Coronary artery (tissue), 2 donors: ENCODE measurements around the gene GPC3.

Experiments
- DNase-seq: peaks from one replicate; pipeline ENCODE4 v3.0.0-alpha.2; 2017; ENCODE audit warnings: low spot score
- H3K27ac ChIP-seq, 2 donors: fragments of 200-600 bp; sonication (generic); one replicate each; pipeline ENCODE4 v1.5.1; 2016 to 2019
- H3K4me3 ChIP-seq: fragments of 200-600 bp; sonication (generic); 2 replicates; pipeline ENCODE4 v1.5.1; 2016; ENCODE audit warnings: mild to moderate bottlenecking, moderate library complexity
- TF ChIP-seq, protein P1 (sequence below): fragments of 200-600 bp; sonication (generic); IDR thresholded peaks from one replicate; pipeline ENCODE4 v1.5.1; 2019; ENCODE audit warnings: antibody characterized with exemption

The GPC3 gene

DNA sequence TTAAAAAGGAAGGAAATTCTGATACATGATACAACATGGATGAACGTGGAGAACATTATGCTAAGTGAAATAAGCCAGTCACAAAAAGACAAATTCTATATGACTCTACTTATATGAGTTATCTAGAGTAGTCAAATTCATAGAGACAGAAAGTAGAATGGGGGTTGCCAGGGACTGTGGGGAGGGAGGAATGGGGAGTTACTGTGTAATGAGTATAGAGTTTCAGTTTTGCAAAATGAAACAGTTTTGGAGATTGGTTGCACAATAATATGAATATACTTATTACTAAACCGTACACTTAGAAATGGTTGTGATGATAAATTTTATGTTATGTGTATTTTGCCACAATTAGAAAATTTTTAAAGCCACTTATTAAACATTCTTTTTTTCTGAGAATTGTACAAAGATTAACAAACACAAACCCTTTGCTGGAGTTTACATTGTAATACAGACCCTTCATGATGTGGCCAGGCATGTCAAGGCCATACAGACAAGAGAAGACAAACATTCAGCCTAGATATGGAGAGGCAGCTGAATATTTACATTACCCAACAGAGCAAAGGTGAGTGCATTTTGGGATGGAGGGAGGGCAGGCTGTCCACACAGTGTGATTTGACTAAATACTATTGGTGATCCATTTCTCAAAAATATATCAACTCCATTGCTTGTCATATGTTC lies 21.2 kb upstream of the GPC3 start:
- no peak overlapping the region for H3K27ac ChIP-seq
- DNase-seq: no peak
- no peak overlapping the region for H3K4me3 ChIP-seq
- TF ChIP-seq, protein P1, sequence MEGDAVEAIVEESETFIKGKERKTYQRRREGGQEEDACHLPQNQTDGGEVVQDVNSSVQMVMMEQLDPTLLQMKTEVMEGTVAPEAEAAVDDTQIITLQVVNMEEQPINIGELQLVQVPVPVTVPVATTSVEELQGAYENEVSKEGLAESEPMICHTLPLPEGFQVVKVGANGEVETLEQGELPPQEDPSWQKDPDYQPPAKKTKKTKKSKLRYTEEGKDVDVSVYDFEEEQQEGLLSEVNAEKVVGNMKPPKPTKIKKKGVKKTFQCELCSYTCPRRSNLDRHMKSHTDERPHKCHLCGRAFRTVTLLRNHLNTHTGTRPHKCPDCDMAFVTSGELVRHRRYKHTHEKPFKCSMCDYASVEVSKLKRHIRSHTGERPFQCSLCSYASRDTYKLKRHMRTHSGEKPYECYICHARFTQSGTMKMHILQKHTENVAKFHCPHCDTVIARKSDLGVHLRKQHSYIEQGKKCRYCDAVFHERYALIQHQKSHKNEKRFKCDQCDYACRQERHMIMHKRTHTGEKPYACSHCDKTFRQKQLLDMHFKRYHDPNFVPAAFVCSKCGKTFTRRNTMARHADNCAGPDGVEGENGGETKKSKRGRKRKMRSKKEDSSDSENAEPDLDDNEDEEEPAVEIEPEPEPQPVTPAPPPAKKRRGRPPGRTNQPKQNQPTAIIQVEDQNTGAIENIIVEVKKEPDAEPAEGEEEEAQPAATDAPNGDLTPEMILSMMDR: no peak

DNA sequence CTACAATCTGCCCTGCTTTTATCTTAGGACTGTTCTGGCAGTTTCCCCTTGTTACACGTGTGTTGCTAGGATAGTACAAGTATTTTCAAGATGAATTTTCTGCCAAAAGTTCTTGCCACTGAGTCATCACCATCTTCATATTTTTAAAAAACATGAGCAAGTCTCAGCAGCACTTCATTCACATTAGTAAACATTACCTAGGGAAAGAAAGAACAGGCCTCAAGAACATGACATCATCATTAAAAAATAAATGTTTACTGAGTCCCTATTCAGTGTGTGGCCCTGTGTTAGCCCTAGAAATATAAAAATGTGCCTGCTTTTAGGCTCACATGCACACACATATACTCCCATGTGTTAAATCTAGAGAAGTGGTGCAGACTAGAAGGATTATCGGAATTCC lies 18.7 kb upstream of the GPC3 start:
- no peak for DNase-seq
- TF ChIP-seq, protein P1: no peak
- H3K27ac ChIP-seq: peak overlapping the region in 1 of 2 donors; percentile 13
- H3K4me3 ChIP-seq: no peak overlapping the region

DNA sequence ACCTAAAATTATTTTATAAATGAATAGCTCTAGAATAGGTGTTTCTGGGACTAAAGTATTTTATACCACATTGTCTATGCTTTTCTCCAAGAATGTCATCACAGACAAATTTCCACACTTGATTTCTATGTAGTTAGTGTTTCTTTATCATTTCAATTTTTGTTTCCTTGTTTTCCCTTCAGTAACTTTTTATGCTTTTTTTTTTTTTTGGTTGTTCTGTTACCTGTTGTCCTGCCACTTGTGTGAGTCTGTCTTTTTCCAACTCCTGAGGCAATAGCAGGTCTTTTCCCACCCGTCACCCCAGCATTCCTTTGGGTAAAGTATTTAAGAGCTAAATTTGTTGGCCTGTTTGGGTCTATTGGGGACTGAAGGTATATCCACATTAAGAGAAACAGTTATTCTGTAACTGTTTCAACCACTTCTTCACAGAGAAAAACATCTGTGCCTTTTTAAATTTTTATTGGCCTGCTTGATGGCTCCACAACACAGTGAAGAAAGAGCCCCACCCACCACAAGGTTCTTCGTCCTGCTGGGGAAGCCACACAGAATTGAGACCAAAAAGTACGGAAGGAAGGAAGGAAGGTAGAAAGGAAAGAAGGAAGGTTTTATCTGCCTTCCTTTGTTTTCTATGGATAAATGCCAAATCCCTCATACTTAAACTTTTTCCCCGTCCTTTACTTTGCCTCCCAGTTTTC lies 17.7 kb upstream of the GPC3 start:
- no peak overlapping the region for H3K27ac ChIP-seq
- DNase-seq: no peak
- TF ChIP-seq, protein P1: no peak

DNA sequence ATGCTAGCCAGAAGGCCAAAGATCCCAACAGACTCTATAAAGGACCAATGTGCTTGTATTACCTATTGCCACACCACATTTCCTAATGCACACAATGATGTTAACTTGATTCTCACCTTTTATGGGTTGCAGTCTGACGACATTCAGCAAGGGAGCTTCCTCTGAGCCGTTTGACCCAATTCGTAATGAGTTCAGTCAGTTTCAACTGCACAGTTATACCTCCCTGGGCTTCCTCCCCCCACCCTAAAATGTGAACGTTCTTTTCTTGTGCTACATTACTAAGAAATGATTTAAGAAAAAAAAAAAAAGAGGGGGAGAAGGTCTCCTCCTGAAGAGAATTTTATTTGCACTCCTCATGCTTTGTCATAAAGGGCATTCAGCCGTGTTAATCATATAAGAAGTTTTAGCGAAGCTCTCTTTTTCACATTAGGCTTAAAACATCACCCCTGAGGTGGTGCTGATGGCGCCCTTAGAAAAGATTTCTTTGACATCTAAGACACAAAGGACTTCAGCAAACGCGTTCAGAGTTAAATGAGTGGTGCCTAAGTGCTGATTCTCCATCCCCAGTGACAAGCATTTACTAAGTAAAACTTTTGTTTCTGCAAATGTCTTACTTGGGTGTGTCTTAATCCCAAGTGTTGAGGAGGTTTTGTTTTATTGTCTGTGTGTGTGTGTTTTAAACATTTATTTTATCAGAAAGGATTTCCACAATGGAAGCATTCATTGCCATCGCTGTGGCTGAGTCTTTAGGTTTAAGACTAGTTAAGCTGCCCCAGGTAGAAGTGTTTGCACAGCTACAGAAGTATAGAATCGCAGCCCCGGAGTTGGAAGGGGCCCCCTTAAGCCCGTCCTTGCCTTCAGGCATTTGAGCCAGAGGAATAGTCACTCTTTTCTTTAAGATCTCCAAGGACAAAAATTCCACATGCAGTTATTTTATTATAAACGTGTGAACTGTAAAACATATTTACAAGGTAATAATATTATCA lies 15.2 kb upstream of the GPC3 start:
- Histone ChIP-seq H3K4me3 (no peak overlapping the region), H3K27ac (no peak overlapping the region)
- TF ChIP-seq, protein P1: no peak
- DNase-seq: no peak

More for the DNA sequence above, 17.7 kb upstream of the GPC3 start:
- H3K4me3 ChIP-seq: no peak overlapping the region

DNA sequence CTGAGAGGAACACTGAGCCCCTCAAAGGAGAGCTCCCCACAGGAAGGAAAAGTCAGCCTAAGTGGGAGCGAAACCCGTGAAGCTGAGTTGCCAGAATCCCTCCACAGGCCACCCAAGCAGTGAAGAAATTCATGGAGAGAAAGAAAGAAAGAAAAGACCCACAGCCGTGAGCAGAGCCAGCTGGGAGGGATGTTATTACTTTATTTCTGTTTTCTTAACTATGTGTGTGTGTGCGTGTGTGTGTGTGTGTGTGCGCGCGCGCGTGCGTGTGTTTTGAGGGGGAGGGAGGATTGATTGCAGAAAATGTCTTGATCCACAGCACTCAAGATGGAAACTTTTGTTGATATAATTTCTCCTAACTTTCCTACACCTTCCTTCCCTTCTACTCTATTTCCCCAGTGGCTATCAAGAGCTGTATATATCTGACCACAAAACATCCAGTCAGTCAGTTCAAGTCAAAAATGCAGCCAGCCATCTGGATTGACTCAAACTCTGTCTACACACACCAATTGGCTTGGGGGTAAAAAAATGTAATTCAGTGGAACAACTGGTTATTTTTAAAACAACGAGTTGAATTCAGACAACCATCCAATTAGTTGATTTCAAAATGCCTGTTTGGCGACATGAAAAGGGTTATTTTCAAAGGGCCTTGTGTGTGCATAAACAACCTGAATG lies 13.8 kb upstream of the GPC3 start:
- TF ChIP-seq, protein P1: no peak
- DNase-seq: no peak
- H3K4me3 ChIP-seq: no peak overlapping the region
- H3K27ac ChIP-seq: peak overlapping the region in 1 of 2 donors; percentile 64

DNA sequence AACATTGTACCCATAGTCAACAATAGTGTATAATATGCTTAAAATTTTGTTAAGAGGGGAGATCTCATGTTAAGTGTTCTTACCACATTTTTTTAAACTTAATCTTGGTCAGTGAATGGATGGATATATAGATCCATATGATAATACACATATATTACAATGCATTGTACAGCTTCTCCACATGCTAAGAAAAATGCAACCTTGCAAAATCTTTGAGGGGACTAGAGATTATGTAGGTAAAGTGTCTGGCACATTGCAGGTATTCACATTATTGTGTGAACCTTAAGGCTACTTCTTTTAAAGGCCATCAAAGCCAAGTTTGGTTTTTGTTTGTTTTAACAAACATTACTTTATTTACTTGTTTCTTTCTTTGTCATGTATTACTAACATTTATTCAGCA lies 10.4 kb upstream of the GPC3 start:
- TF ChIP-seq, protein P1: no peak
- Histone ChIP-seq H3K27ac (no peak overlapping the region), H3K4me3 (no peak overlapping the region)
- no peak for DNase-seq
